Lung (tissue), 12 donors: ENCODE data around the gene TPM3. TPM values are rescaled to one million over a fixed set of nuclear protein-coding genes. Genes with fewer than 3 reads are reported as not detected.

Experiments
- ATAC-seq: fragments of 200-7000 bp; cut with Tn5 transposase; one replicate; pipeline ENCODE4 v1.9.1; 2020; ENCODE audit warnings: moderate number of reproducible peaks; ENCODE audit not compliant: insufficient read depth, low FRiP score
- DNase-seq, 3 donors: peaks; one replicate each; pipeline ENCODE4 v3.0.0-alpha.2; 2013 to 2017
- H3K27ac ChIP-seq, 2 donors: one replicate each; pipeline ENCODE4 v1.5.1; 2013; ENCODE audit warnings: mild to moderate bottlenecking in 2 of 2, moderate library complexity in 2 of 2, control low read depth in 1 of 2, inconsistent platforms in 1 of 2, low read depth in 1 of 2, low read length in 1 of 2
- H3K27me3 ChIP-seq, 3 donors: one replicate each; pipeline ENCODE4 v1.5.1; 2013; ENCODE audit warnings: low read length in 2 of 3; ENCODE audit not compliant: control insufficient read depth in 3 of 3, insufficient read depth in 3 of 3
- H3K36me3 ChIP-seq, 4 donors: one replicate each; pipeline ENCODE4 v1.5.1; 2013; ENCODE audit warnings: low read length in 4 of 4, mild to moderate bottlenecking in 1 of 4, moderate library complexity in 1 of 4; ENCODE audit not compliant: control insufficient read depth in 4 of 4, insufficient read depth in 4 of 4
- H3K4me1 ChIP-seq, 5 donors: one replicate each; pipeline ENCODE4 v1.5.1; 2013; ENCODE audit warnings: low read length in 5 of 5, mild to moderate bottlenecking in 2 of 5, moderate library complexity in 1 of 5; ENCODE audit not compliant: control insufficient read depth in 5 of 5, insufficient read depth in 5 of 5
- H3K4me3 ChIP-seq: one replicate; pipeline ENCODE4 v1.5.1; 2013; ENCODE audit warnings: mild to moderate bottlenecking, control low read depth, moderate library complexity
- H3K9ac ChIP-seq, 2 donors: one replicate each; pipeline ENCODE4 v1.5.1; 2013; ENCODE audit warnings: low read length in 2 of 2, control low read depth in 1 of 2; ENCODE audit not compliant: insufficient read depth in 1 of 2
- H3K9me3 ChIP-seq, 4 donors: one replicate each; pipeline ENCODE4 v1.5.1; 2013; ENCODE audit warnings: low read length in 3 of 4, mild to moderate bottlenecking in 1 of 4, moderate library complexity in 1 of 4; ENCODE audit not compliant: control insufficient read depth in 4 of 4, insufficient read depth in 3 of 4
- CTCF ChIP-seq: IDR thresholded peaks from 2 replicates; pipeline ENCODE4 v1.5.1; 2012; ENCODE audit warnings: mild to moderate bottlenecking; ENCODE audit errors: control extremely low read depth, extremely low read depth
- WGBS, 2 donors: extraction: QIAGEN DNeasy Blood & Tissue Kit; methylation state at CpG; one replicate each; pipeline ENCODE4 v1.1.7; 2013; 5-methylcytosine and 5-hydroxymethylcytosine counted together
- polyA plus RNA-seq, 2 donors: library from polyadenylated mRNA; stranded (reverse); fragments of 200-250 nt; gene quantifications; one replicate each; pipeline ENCODE4 v1.2.1, GENCODE V29; 2013
- total RNA-seq, 2 donors: library from RNA; depleted of rRNA in 1 of 2; stranded (reverse); fragments of >200 nt in 1 of 2; gene quantifications; one replicate each; pipeline ENCODE4 v1.2.1, GENCODE V29; 2014 to 2021
- donor health status: control.
- donor health status: control.
- donor health status: Bipolar disorder and iron deficiency.
- donor health status: healthy.
- donor health status: DM: yes; HTN: yes; CAD: no.

The TPM3 gene
- total and polyA plus RNA-seq, 4 donors = 164 to 482 (median 306) TPM

GRCh38 chr1:154171223-154171583, 20.7 kb downstream of the TPM3 start:
- H3K36me3 ChIP-seq = peaks cover 53 to 66% (median 58%) of the 10 kb centered on the region in 4 donors
- no peak for ATAC-seq
- no peak overlapping the region for H3K9ac ChIP-seq
- no peaks in the 10 kb centered on the region for H3K27me3 ChIP-seq
- H3K27ac ChIP-seq = no peak overlapping the region
- TF ChIP-seq CTCF = no peak
- no peak for DNase-seq
- peaks cover 0 to 4% (median 0%) of the 10 kb centered on the region in 5 donors for H3K4me1 ChIP-seq
- 85 to 88% methylated on average over 4 of the region's 4 CpGs for WGBS, 2 donors
- no peak overlapping the region for H3K4me3 ChIP-seq
- no peaks in the 10 kb centered on the region for H3K9me3 ChIP-seq

- H3K27ac ChIP-seq = peak overlapping the region in 1 of 2 donors; percentile 56
- no peaks in the 10 kb centered on the region for H3K9me3 ChIP-seq
- no peak overlapping the region for H3K9ac ChIP-seq
- peaks cover 56 to 66% (median 58%) of the 10 kb centered on the region in 4 donors for H3K36me3 ChIP-seq
- TF ChIP-seq CTCF = no peak
- no peak for DNase-seq
- ATAC-seq = no peak
- H3K4me1 ChIP-seq = peaks cover 0 to 1% (median 0%) of the 10 kb centered on the region in 5 donors
- no peaks in the 10 kb centered on the region for H3K27me3 ChIP-seq
- no peak overlapping the region for H3K4me3 ChIP-seq
Observed at GRCh38 chr1:154170547-154171222, 21.2 kb downstream of the TPM3 start.

- DNase-seq = no peak
- no peak for ATAC-seq
- Histone ChIP-seq H3K4me1 (peaks cover 0 to 1% (median 0%) of the 10 kb centered on the region in 5 donors), H3K27me3 (no peaks in the 10 kb centered on the region), H3K27ac (no peak overlapping the region), H3K36me3 (peaks cover 48 to 69% (median 58%) of the 10 kb centered on the region in 4 donors), H3K4me3 (no peak overlapping the region), H3K9ac (no peak overlapping the region), H3K9me3 (no peaks in the 10 kb centered on the region)
- TF ChIP-seq CTCF = no peak
Observed at GRCh38 chr1:154167461-154167860, 24.4 kb downstream of the TPM3 start.

GRCh38 chr1:154166207-154166606, 25.7 kb downstream of the TPM3 start:
- Histone ChIP-seq H3K4me1 (no peaks in the 10 kb centered on the region), H3K4me3 (no peak overlapping the region), H3K9me3 (no peaks in the 10 kb centered on the region), H3K9ac (no peak overlapping the region), H3K27ac (no peak overlapping the region), H3K36me3 (peaks cover 38 to 62% (median 48%) of the 10 kb centered on the region in 4 donors), H3K27me3 (no peaks in the 10 kb centered on the region)
- 88 to 91% methylated on average over 1 of the region's 1 CpG for WGBS, 2 donors
- ATAC-seq (no peak), DNase-seq (no peak)
- TF ChIP-seq CTCF = no peak
